Progenitor cell of endocrine pancreas (in vitro differentiated cells): ENCODE results near the gene DENND1A. TPM values are rescaled to one million over a fixed set of nuclear protein-coding genes. Genes with fewer than 3 reads are reported as not detected.

Source experiments
- DNase-seq: peaks from one replicate; pipeline ENCODE4 v3.0.0; 2021; ENCODE audit warnings: low spot score; ENCODE audit not compliant: unreplicated experiment
- H3K27ac Mint-ChIP-seq: 2 replicates; pipeline ENCODE4 v1.8.0; 2021; ENCODE audit warnings: mild to moderate bottlenecking, moderate library complexity, mixed read lengths
- H3K27me3 Mint-ChIP-seq: 2 replicates; pipeline ENCODE4 v1.8.0; 2021; ENCODE audit warnings: mixed read lengths
- H3K36me3 Mint-ChIP-seq: 2 replicates; pipeline ENCODE4 v1.8.0; 2022; ENCODE audit warnings: mixed read lengths; ENCODE audit not compliant: insufficient read depth
- H3K4me1 Mint-ChIP-seq: 2 replicates; pipeline ENCODE4 v1.8.0; 2021; ENCODE audit warnings: low read depth, mixed read lengths
- H3K4me3 Mint-ChIP-seq: 2 replicates; pipeline ENCODE4 v1.8.0; 2021; ENCODE audit warnings: low read depth, mild to moderate bottlenecking, moderate library complexity, mixed read lengths
- H3K9me3 Mint-ChIP-seq: 2 replicates; pipeline ENCODE4 v1.8.0; 2021; ENCODE audit warnings: low read depth, mixed read lengths
- total RNA-seq: library from RNA; stranded (reverse); gene quantifications from 2 replicates; pipeline ENCODE4 v1.2.1, GENCODE V29; 2021
- TF ChIP-seq, protein P1 (sequence below): fragments of 200-600 bp; sonication (generic); IDR thresholded peaks from one replicate; pipeline ENCODE4 v1.5.0; 2021; ENCODE audit warnings: antibody characterized with exemption, mild to moderate bottlenecking; ENCODE audit not compliant: unreplicated experiment

DENND1A gene
- total RNA-seq, 1 donor from 2014 or later = 20.1 TPM

DNA sequence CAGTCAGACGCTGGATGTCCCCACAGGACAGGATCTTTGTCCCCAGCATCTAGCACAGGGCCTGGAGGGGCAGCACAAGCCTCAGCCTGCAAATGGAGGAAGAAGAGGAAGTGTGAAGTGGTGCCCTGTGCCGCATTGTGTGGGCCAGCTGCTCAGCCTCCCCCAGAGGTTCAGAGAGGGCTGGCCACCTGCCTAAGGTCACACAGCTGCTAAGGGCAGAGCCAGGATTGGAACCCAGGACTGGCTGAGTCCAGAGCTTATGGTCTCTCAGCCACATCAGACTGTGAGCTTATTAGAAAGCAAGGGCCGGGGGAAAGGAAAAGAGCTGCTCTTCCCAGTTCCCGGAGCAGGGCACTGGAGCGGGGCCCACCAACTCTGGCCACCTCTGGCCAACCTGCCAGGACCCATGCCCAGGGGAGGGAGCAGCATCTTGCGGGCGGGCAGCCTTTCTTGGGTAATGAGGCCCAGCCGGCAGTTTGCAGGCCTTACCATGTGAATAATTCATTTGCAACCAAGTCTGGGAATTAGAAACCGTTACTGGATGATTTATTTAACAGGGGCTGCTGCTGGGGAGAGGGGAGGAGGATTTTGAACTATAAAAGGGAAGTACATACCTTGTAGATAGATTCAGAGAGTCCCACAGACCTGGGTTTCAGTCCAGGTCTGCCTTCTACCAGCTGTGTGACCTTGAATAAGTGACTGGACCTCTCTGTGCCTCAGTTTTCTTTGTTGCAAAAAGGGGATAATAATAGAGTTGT, 585.6 kb downstream of the DENND1A start:
- no peak overlapping the region for H3K27ac Mint-ChIP-seq
- H3K4me3 Mint-ChIP-seq = no peak overlapping the region
- no peak for DNase-seq
- no peaks in the 10 kb centered on the region for H3K9me3 Mint-ChIP-seq
- no peaks in the 10 kb centered on the region for H3K4me1 Mint-ChIP-seq
- H3K27me3 Mint-ChIP-seq = peaks cover 13% of the 10 kb centered on the region
- TF ChIP-seq, protein P1, sequence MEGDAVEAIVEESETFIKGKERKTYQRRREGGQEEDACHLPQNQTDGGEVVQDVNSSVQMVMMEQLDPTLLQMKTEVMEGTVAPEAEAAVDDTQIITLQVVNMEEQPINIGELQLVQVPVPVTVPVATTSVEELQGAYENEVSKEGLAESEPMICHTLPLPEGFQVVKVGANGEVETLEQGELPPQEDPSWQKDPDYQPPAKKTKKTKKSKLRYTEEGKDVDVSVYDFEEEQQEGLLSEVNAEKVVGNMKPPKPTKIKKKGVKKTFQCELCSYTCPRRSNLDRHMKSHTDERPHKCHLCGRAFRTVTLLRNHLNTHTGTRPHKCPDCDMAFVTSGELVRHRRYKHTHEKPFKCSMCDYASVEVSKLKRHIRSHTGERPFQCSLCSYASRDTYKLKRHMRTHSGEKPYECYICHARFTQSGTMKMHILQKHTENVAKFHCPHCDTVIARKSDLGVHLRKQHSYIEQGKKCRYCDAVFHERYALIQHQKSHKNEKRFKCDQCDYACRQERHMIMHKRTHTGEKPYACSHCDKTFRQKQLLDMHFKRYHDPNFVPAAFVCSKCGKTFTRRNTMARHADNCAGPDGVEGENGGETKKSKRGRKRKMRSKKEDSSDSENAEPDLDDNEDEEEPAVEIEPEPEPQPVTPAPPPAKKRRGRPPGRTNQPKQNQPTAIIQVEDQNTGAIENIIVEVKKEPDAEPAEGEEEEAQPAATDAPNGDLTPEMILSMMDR = no peak
- no peaks in the 10 kb centered on the region for H3K36me3 Mint-ChIP-seq

- Mint-ChIP-seq H3K36me3 (no peaks in the 10 kb centered on the region), H3K27ac (no peak overlapping the region), H3K27me3 (peaks cover 13% of the 10 kb centered on the region), H3K4me1 (no peaks in the 10 kb centered on the region), H3K4me3 (no peak overlapping the region), H3K9me3 (no peaks in the 10 kb centered on the region)
- TF ChIP-seq, protein P1 = no peak
- DNase-seq = no peak
Observed at GRCh38 chr9:123343443-123344191, 586.3 kb downstream of the DENND1A start.

GRCh38 chr9:123342247-123342646, 587.7 kb downstream of the DENND1A start:
- Mint-ChIP-seq H3K4me3 (no peak overlapping the region), H3K4me1 (no peaks in the 10 kb centered on the region), H3K27me3 (peaks cover 13% of the 10 kb centered on the region), H3K36me3 (no peaks in the 10 kb centered on the region), H3K9me3 (no peaks in the 10 kb centered on the region), H3K27ac (no peak overlapping the region)
- TF ChIP-seq, protein P1 = no peak
- no peak for DNase-seq

DNA sequence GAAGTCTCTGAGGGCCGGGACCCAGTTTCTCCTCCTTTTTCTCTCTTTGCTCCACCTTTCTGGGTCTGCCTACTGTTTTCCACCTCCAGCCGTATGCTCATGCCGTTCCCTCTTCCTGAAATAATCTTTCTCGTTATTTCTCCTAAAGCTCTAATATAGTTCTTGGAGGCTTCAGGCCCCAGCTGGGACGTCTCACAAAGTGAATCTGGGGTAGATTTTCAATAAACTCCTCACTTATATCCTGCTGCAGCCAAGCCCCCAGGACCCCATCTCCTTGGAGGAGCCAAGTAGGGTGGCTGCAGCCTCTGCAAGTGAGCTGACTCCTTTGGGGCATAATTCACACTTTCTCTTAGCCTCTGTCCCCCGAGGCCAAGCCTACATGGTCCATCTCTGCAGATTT, 588.1 kb downstream of the DENND1A start:
- H3K27me3 Mint-ChIP-seq = peaks cover 13% of the 10 kb centered on the region
- H3K36me3 Mint-ChIP-seq = no peaks in the 10 kb centered on the region
- H3K4me1 Mint-ChIP-seq = no peaks in the 10 kb centered on the region
- no peak overlapping the region for H3K4me3 Mint-ChIP-seq
- DNase-seq = no peak
- no peaks in the 10 kb centered on the region for H3K9me3 Mint-ChIP-seq
- no peak overlapping the region for H3K27ac Mint-ChIP-seq
- TF ChIP-seq, protein P1 = no peak

DNA sequence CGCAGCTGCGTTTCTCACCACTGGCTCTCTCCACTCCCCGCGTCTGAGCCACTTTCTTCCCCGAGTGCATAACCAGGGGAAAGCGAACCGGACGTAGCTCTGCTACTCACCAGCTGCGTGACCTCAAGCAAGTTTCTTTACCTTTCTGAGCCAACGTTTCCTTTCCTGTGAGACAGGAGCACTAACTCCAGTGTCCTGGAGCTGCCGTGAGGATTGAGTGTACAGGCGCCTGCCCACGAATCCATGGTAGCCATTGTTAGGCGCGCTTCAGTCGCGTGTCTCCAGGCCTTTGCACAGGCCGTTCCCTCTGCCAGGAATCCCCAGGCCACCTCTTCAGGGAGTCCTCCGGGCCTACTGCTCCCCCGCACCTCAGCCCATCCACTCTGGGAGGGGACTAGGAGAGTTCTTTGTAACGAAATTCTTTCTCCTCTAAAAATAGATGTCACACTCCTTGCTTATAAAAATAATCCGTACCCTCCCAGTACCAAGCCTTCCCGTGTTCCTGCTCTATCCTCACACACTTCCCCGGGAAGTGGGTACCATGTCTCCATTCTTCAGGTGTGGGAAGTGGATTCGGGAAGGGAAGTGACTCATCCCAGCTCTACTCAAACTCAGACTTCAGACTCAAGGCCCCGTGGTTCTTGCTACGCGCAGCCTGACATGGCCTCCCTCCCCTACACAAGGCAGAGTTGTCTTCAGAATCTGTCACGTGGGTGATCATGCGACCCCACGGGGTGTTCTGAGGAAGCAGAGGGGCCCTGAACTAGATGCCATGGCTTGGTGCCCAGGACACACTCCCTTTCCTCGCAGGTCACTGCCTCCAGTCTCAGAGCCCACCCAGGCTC, 590.0 kb downstream of the DENND1A start:
- Mint-ChIP-seq H3K27ac (peak overlapping the region; percentile 10), H3K36me3 (no peaks in the 10 kb centered on the region), H3K27me3 (peaks cover 13% of the 10 kb centered on the region), H3K9me3 (no peaks in the 10 kb centered on the region), H3K4me3 (no peak overlapping the region), H3K4me1 (peaks cover 13% of the 10 kb centered on the region)
- TF ChIP-seq, protein P1 = no peak
- no peak for DNase-seq
